Measurements from ENCODE around the gene AURKAIP1. TPM values are rescaled to one million over a fixed set of nuclear protein-coding genes. Genes with fewer than 3 reads are reported as not detected.

The AURKAIP1 gene
- total RNA-seq, 4 donors from 2014 or later: 55.8 to 106 (median 86.1) TPM

DNA sequence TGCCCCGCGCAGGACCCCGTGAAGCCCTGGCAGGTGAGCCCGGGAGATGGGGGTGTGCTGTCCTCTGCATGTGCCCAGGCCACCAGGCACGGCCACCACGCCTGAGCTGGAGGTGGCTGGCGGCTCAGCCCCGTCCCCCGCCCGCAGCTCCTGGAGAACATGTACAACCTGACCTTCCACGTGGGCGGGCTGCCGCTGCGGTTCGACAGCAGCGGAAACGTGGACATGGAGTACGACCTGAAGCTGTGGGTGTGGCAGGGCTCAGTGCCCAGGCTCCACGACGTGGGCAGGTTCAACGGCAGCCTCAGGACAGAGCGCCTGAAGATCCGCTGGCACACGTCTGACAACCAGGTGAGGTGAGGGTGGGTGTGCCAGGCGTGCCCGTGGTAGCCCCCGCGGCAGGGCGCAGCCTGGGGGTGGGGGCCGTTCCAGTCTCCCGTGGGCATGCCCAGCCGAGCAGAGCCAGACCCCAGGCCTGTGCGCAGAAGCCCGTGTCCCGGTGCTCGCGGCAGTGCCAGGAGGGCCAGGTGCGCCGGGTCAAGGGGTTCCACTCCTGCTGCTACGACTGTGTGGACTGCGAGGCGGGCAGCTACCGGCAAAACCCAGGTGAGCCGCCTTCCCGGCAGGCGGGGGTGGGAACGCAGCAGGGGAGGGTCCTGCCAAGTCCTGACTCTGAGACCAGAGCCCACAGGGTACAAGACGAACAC lies 42.1 kb downstream of the AURKAIP1 start:
- TF ChIP-seq, protein P1, sequence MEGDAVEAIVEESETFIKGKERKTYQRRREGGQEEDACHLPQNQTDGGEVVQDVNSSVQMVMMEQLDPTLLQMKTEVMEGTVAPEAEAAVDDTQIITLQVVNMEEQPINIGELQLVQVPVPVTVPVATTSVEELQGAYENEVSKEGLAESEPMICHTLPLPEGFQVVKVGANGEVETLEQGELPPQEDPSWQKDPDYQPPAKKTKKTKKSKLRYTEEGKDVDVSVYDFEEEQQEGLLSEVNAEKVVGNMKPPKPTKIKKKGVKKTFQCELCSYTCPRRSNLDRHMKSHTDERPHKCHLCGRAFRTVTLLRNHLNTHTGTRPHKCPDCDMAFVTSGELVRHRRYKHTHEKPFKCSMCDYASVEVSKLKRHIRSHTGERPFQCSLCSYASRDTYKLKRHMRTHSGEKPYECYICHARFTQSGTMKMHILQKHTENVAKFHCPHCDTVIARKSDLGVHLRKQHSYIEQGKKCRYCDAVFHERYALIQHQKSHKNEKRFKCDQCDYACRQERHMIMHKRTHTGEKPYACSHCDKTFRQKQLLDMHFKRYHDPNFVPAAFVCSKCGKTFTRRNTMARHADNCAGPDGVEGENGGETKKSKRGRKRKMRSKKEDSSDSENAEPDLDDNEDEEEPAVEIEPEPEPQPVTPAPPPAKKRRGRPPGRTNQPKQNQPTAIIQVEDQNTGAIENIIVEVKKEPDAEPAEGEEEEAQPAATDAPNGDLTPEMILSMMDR (IDR thresholded peaks at IDR 0.05): no peak
- TF ChIP-seq POLR2AphosphoS5 (IDR thresholded peaks at IDR 0.05): peak in 1 of 3 donors; percentile 76
- no peak for TF ChIP-seq EP300 (IDR thresholded peaks at IDR 0.05)
- TF ChIP-seq POLR2A (IDR thresholded peaks at IDR 0.05): no peak
- peak overlapping the region; percentile 27 for H3K4me3 ChIP-seq
- peaks cover 40% of the 10 kb centered on the region for H3K4me1 ChIP-seq
- H3K9me3 ChIP-seq: no peaks in the 10 kb centered on the region
- WGBS: 33% methylated on average over 22 of the region's 48 CpGs
- no peak for DNase-seq (ENCODE audit: low spot score in 2 of 2)
- no peaks in the 10 kb centered on the region for H3K27me3 ChIP-seq
- H3K27ac ChIP-seq: no peak overlapping the region
- peaks cover 32% of the 10 kb centered on the region for H3K36me3 ChIP-seq

DNA sequence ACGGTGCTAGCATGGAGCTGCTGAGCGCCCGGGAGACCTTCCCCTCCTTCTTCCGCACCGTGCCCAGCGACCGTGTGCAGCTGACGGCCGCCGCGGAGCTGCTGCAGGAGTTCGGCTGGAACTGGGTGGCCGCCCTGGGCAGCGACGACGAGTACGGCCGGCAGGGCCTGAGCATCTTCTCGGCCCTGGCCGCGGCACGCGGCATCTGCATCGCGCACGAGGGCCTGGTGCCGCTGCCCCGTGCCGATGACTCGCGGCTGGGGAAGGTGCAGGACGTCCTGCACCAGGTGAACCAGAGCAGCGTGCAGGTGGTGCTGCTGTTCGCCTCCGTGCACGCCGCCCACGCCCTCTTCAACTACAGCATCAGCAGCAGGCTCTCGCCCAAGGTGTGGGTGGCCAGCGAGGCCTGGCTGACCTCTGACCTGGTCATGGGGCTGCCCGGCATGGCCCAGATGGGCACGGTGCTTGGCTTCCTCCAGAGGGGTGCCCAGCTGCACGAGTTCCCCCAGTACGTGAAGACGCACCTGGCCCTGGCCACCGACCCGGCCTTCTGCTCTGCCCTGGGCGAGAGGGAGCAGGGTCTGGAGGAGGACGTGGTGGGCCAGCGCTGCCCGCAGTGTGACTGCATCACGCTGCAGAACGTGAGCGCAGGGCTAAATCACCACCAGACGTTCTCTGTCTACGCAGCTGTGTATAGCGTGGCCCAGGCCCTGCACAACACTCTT lies 42.8 kb downstream of the AURKAIP1 start:
- Histone ChIP-seq H3K27me3 (no peaks in the 10 kb centered on the region), H3K4me1 (peaks cover 40% of the 10 kb centered on the region), H3K27ac (no peak overlapping the region), H3K36me3 (peaks cover 33% of the 10 kb centered on the region), H3K9me3 (no peaks in the 10 kb centered on the region), H3K4me3 (peak overlapping the region; percentile 27)
- TF ChIP-seq, protein P1 (IDR thresholded peaks at IDR 0.05): no peak
- no peak for TF ChIP-seq POLR2A (IDR thresholded peaks at IDR 0.05)
- TF ChIP-seq POLR2AphosphoS5 (IDR thresholded peaks at IDR 0.05): no peak
- no peak for TF ChIP-seq EP300 (IDR thresholded peaks at IDR 0.05)
- WGBS: 66% methylated on average over 32 of the region's 57 CpGs
- DNase-seq (ENCODE audit: low spot score in 2 of 2): no peak

DNA sequence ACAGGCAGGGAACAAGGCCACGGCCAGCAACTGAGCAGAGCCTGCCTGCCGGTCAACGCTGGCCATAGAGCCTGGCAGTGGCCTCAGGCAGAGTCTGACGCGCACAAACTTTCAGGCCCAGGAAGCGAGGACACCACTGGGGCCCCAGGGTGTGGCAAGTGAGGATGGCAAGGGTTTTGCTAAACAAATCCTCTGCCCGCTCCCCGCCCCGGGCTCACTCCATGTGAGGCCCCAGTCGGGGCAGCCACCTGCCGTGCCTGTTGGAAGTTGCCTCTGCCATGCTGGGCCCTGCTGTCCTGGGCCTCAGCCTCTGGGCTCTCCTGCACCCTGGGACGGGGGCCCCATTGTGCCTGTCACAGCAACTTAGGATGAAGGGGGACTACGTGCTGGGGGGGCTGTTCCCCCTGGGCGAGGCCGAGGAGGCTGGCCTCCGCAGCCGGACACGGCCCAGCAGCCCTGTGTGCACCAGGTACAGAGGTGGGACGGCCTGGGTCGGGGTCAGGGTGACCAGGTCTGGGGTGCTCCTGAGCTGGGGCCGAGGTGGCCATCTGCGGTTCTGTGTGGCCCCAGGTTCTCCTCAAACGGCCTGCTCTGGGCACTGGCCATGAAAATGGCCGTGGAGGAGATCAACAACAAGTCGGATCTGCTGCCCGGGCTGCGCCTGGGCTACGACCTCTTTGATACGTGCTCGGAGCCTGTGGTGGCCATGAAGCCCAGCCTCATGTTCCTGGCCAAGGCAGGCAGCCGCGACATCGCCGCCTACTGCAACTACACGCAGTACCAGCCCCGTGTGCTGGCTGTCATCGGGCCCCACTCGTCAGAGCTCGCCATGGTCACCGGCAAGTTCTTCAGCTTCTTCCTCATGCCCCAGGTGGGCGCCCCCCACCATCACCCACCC lies 43.7 kb downstream of the AURKAIP1 start, which contains the start of gene TAS1R3:
TSS of gene TAS1R3 (plus strand) at position 213 of the 898 bp plus-strand sequence. CDS start at position 279, 66 bp downstream.
- Histone ChIP-seq H3K27me3 (no peaks in the 10 kb centered on the region), H3K27ac (no peak within 1 kb of the TSS), H3K36me3 (peaks cover 29% of the 10 kb centered on the region), H3K9me3 (no peaks in the 10 kb centered on the region), H3K4me3 (no peak within 1 kb of the TSS), H3K4me1 (peaks cover 46% of the 10 kb centered on the region)
- DNase-seq (ENCODE audit: low spot score in 2 of 2): no peak
- 35% methylated on average over 17 of the region's 41 CpGs for WGBS
- TF ChIP-seq POLR2AphosphoS5 (IDR thresholded peaks at IDR 0.05): no peak
- TF ChIP-seq, protein P1 (IDR thresholded peaks at IDR 0.05): no peak
- TF ChIP-seq POLR2A (IDR thresholded peaks at IDR 0.05): no peak
- no peak for TF ChIP-seq EP300 (IDR thresholded peaks at IDR 0.05)

DNA sequence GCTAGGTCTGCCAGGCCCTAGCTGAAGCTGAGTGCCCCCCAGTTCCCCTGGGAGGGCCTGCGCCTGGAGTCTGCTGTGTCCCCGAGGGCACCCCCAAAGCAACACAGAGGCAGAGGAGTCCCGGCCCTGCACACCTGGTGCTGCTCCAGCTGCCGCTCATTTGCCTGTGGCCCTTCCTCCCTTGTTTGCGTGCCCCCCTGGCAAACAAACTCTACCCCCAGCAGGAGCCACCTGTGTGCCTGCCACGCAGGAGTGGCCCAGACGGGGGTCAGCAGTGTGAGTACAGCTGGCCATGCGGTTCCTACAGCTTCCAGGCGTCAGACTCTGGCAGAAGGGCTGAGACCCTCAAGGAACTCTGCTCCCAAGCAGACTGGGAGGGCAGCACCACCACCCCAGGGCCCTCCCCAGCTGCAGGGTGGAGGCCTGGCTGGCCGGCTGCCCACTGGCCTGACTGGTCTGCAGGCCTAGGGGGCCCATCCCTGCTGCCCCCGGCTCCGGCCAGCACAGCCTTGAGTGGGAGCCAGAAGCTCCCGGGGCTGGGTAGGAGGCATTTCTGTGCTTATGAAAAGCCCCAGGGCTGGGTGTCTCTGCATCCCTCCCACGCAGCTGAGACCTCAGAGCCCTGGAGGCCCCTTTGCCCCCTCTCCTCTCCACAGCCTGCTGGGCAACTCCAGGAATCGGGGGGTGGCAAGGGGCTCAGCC lies 44.5 kb downstream of the AURKAIP1 start:
- no peaks in the 10 kb centered on the region for H3K27me3 ChIP-seq
- peaks cover 54% of the 10 kb centered on the region for H3K4me1 ChIP-seq
- H3K36me3 ChIP-seq: peaks cover 21% of the 10 kb centered on the region
- H3K9me3 ChIP-seq: no peaks in the 10 kb centered on the region
- no peak overlapping the region for H3K4me3 ChIP-seq
- H3K27ac ChIP-seq: no peak overlapping the region
- no peak for DNase-seq (ENCODE audit: low spot score in 2 of 2)
- no peak for TF ChIP-seq POLR2A (IDR thresholded peaks at IDR 0.05)
- no peak for TF ChIP-seq POLR2AphosphoS5 (IDR thresholded peaks at IDR 0.05)
- TF ChIP-seq, protein P1 (IDR thresholded peaks at IDR 0.05): no peak
- TF ChIP-seq EP300 (IDR thresholded peaks at IDR 0.05): no peak
- 75% methylated on average over 5 of the region's 15 CpGs for WGBS

Data from suprapubic skin (tissue), 4 donors.